GM12892 (cell line): Measurements from ENCODE around the gene MED13L.

ENCODE experiments used
- POLR2A ChIP-seq: IDR thresholded peaks from 2 replicates; pipeline ENCODE4 v1.6.1; 2011; ENCODE audit warnings: low read depth, low read length, control low read depth
- POLR2AphosphoS5 ChIP-seq: IDR thresholded peaks from 2 replicates; pipeline ENCODE4 v1.6.1; 2011; ENCODE audit warnings: low read depth, low read length, control low read depth
- TAF1 ChIP-seq: IDR thresholded peaks from 2 replicates; pipeline ENCODE4 v1.6.1; 2011; ENCODE audit warnings: low read depth, mild to moderate bottlenecking, control low read depth, low read length, borderline replicate concordance

GRCh38 chr12:116068853-116069252, 208.6 kb downstream of the MED13L start:
- no peak for TF ChIP-seq POLR2A
- no peak for TF ChIP-seq POLR2AphosphoS5
- TF ChIP-seq TAF1, result no peak
